Measurements from ENCODE around the gene EDEM1. TPM values are rescaled to one million over a fixed set of nuclear protein-coding genes. Genes with fewer than 3 reads are reported as not detected.

The EDEM1 gene
- total RNA-seq, 1 donor from 2014 or later, result 62.7 TPM

DNA sequence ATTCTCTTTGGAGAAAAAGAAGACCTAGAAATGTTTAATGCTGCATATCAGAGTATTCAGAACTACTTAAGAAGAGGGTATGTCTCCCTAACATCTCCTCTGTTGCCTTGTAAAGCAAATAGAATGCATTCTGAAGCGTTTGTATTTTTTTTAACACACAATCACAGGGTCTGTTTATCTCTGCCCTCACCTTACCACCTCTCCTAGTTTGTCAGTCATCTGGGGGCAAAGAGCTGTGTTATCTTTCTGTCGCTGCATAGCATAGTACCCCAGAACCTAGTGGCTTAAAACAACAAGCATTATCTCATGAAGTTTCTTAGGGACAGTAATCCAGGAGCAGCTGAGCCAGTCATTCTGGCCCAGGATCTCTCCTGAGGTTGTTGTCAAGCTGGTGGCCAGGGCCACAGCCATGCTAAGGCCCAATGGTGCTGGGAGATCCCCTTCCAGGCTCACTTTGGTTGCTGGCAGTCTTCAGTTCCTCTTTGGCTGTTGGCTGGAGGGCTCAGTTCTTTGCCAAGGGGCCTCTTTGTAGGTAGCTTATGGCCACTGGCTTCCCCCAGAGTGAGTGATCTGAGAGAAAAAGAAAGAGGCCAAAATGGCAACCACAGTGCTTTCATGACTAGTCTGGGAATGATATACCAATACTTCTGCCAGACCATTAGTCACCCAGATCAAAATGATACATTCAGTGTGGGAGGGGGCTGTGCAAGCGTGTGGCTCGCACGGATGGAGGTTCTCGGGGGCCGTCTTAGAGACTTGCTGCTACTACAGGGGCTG, 17.8 kb downstream of the EDEM1 start:
- H3K4me2 ChIP-seq (ENCODE audit: low read length), result peak overlapping the region; percentile 49
- no peak overlapping the region for H3K27ac Mint-ChIP-seq (ENCODE audit: unreplicated experiment)

DNA sequence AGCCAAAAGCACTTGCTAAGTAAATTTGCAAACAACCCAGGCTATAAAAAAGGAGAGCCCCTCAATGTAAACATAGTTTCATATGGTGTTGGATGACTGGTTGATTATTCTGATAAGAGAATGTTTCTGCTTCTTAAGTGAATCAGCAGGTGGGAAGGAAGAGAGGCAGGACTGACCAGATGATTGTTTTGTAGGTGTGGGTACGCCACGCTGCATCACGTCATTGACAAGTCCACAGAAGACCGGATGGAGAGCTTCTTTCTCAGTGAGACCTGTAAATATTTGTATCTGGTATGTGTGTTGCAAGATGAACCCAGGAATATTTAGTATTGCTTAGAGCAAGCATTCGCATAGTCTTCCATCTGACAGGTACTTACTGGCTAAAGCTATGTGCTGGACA, 23.4 kb downstream of the EDEM1 start:
- H3K27me3 Mint-ChIP-seq (ENCODE audit: low read depth, unreplicated experiment), result no peaks in the 10 kb centered on the region
- TF ChIP-seq EZH2 (IDR thresholded peaks at IDR 0.05; ENCODE audit: insufficient read depth, low read length), result no peak
- TF ChIP-seq, protein P1, sequence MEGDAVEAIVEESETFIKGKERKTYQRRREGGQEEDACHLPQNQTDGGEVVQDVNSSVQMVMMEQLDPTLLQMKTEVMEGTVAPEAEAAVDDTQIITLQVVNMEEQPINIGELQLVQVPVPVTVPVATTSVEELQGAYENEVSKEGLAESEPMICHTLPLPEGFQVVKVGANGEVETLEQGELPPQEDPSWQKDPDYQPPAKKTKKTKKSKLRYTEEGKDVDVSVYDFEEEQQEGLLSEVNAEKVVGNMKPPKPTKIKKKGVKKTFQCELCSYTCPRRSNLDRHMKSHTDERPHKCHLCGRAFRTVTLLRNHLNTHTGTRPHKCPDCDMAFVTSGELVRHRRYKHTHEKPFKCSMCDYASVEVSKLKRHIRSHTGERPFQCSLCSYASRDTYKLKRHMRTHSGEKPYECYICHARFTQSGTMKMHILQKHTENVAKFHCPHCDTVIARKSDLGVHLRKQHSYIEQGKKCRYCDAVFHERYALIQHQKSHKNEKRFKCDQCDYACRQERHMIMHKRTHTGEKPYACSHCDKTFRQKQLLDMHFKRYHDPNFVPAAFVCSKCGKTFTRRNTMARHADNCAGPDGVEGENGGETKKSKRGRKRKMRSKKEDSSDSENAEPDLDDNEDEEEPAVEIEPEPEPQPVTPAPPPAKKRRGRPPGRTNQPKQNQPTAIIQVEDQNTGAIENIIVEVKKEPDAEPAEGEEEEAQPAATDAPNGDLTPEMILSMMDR (IDR thresholded peaks at IDR 0.05; ENCODE audit: insufficient read depth, low read depth, low read length), result no peak
- H3K36me3 ChIP-seq (ENCODE audit: insufficient read depth, low read length), result peaks cover 75% of the 10 kb centered on the region
- no peaks in the 10 kb centered on the region for H3K9me3 ChIP-seq (ENCODE audit: insufficient read depth, low read depth, low read length)
- DNase-seq (ENCODE audit: low read depth) (no peak), FAIRE-seq (no peak)
- peaks cover 25% of the 10 kb centered on the region for H3K36me3 Mint-ChIP-seq (ENCODE audit: low read depth, unreplicated experiment)
- no peak overlapping the region for H3K4me3 Mint-ChIP-seq (ENCODE audit: unreplicated experiment)
- H2AFZ ChIP-seq (ENCODE audit: low read depth, low read length), result no peak overlapping the region
- H3K9ac ChIP-seq (ENCODE audit: low read length), result no peak overlapping the region
- peaks cover 2% of the 10 kb centered on the region for H3K4me1 Mint-ChIP-seq (ENCODE audit: low read depth, unreplicated experiment)
- H3K4me1 ChIP-seq (ENCODE audit: insufficient read depth, low read length), result no peaks in the 10 kb centered on the region
- H3K79me2 ChIP-seq (ENCODE audit: insufficient read depth, low read length), result no peaks in the 10 kb centered on the region
- H4K20me1 ChIP-seq (ENCODE audit: insufficient read depth, low read length), result peaks cover 25% of the 10 kb centered on the region
- no peak overlapping the region for H3K27ac Mint-ChIP-seq (ENCODE audit: unreplicated experiment)
- H3K4me2 ChIP-seq (ENCODE audit: low read length), result no peak overlapping the region
- H3K9me3 Mint-ChIP-seq (ENCODE audit: unreplicated experiment), result no peaks in the 10 kb centered on the region
- no peaks in the 10 kb centered on the region for H3K27me3 ChIP-seq (ENCODE audit: insufficient read depth, low read length)
- no peak overlapping the region for H3K4me3 ChIP-seq (ENCODE audit: insufficient read depth, low read depth, low read length)
- H3K27ac ChIP-seq (ENCODE audit: low read depth, low read length), result no peak overlapping the region

More for the DNA sequence above, 17.8 kb downstream of the EDEM1 start:
- TF ChIP-seq EZH2 (IDR thresholded peaks at IDR 0.05; ENCODE audit: insufficient read depth, low read length), result no peak
- TF ChIP-seq, protein P1 (IDR thresholded peaks at IDR 0.05; ENCODE audit: insufficient read depth, low read depth, low read length), result no peak
- H3K27ac ChIP-seq (ENCODE audit: low read depth, low read length), result peak overlapping the region; percentile 89
- H3K9ac ChIP-seq (ENCODE audit: low read length), result peak overlapping the region; percentile 61
- Mint-ChIP-seq H3K4me3 (ENCODE audit: unreplicated experiment) (no peak overlapping the region), H3K27me3 (ENCODE audit: low read depth, unreplicated experiment) (no peaks in the 10 kb centered on the region), H3K4me1 (ENCODE audit: low read depth, unreplicated experiment) (no peaks in the 10 kb centered on the region), H3K36me3 (ENCODE audit: low read depth, unreplicated experiment) (peaks cover 24% of the 10 kb centered on the region), H3K9me3 (ENCODE audit: unreplicated experiment) (no peaks in the 10 kb centered on the region)
- H3K4me1 ChIP-seq (ENCODE audit: insufficient read depth, low read length), result peaks cover 8% of the 10 kb centered on the region
- peaks cover under 1% of the 10 kb centered on the region for H3K79me2 ChIP-seq (ENCODE audit: insufficient read depth, low read length)
- FAIRE-seq, result no peak
- peaks cover 61% of the 10 kb centered on the region for H3K36me3 ChIP-seq (ENCODE audit: insufficient read depth, low read length)
- DNase-seq (ENCODE audit: low read depth), result peak; percentile 90
- H4K20me1 ChIP-seq (ENCODE audit: insufficient read depth, low read length), result no peaks in the 10 kb centered on the region
- peak overlapping the region; percentile 3 for H3K4me3 ChIP-seq (ENCODE audit: insufficient read depth, low read depth, low read length)
- H2AFZ ChIP-seq (ENCODE audit: low read depth, low read length), result no peak overlapping the region
- H3K9me3 ChIP-seq (ENCODE audit: insufficient read depth, low read depth, low read length), result no peaks in the 10 kb centered on the region
- H3K27me3 ChIP-seq (ENCODE audit: insufficient read depth, low read length), result no peaks in the 10 kb centered on the region
